ENCODE results near the gene OR14J1.
"Not testable (repeated sequence)": the region's sequence is repeated elsewhere in the genome, so short reads cannot be mapped to it uniquely, and the experiment has no call there.

OR14J1 gene, protein sequence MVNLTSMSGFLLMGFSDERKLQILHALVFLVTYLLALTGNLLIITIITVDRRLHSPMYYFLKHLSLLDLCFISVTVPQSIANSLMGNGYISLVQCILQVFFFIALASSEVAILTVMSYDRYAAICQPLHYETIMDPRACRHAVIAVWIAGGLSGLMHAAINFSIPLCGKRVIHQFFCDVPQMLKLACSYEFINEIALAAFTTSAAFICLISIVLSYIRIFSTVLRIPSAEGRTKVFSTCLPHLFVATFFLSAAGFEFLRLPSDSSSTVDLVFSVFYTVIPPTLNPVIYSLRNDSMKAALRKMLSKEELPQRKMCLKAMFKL

DNA sequence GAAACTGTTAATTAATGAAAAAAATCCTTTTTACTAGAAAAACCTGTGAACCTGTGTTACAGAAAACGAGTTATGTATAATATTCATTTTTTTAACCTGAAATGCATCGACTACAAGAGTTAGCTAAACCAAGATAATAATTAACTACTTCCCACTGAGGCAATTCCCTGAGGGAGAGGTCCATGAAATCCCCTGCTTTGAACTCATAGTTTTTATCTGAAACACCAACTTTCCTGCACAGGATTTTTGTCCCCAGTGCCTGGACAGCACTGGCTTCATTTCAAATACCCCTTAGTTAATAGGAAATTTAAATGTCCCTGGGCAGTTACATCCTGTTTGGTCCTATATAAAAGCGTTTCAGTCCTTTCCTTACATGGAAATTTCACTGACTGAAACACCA lies at the start of gene OR14J1:
OR14J1 (plus strand) TSS at position 386 of the 400 bp plus-strand sequence. CDS start 4,989 bp downstream, outside the sequence.
- DNase-seq, result no peak

DNA sequence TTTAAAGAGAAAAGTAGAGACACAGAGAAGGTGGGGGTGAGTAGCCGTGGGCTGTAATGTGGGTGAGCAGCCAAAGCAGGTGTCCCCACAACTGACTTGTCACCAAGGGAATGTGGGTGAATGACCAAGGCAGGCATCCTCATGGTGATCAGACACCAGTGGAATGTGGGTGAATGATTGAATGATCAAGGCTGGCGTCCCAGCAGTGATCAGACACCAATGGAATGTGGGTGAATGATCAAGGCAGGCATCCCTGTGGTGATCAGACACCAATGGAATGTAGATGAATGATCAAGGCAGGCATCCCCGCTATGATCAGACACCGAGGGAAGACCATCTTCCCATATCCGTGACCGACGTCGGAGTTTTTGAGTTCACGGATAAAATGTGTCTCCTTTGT lies 49.8 kb upstream of the OR14J1 start:
- DNase-seq, result no peak

DNA sequence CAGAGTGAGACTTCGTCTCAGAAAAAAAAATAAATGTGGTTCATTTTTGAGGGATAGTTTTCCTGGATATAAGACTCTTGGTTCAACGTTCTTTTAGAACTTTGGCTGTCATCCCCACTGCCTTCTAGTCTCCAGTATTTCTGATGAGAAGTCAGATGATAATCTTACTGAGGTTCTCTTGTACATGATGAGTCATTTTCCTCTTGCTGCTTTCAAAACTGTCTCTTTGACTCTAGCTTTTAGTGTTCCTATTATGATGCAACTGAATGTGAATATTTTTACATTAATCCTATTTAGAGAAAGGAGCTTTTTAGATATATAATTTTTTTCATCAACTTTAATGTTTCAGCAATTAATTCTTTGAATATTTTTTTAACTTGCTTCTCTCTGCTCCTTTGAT lies 46.0 kb upstream of the OR14J1 start:
- DNase-seq, result no peak

DNA sequence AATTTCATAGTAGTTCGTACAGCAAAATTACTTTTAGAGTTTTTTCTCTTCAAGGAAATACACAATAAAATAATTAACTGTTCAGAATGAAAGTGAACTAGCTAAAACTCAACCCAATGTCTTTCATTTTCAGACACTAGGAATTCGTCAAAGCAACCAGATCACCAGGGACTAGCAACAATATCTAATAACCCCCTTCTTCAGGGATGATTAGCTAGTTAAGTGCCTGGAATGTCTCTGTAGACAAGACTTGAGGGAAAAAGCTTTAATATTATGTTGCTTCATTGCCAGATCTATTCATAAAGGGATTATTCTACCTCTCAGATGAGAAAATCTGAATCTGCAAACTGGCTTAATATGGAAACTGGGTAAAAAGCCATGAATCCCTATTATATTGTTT lies 41.8 kb upstream of the OR14J1 start:
- no peak for DNase-seq

DNA sequence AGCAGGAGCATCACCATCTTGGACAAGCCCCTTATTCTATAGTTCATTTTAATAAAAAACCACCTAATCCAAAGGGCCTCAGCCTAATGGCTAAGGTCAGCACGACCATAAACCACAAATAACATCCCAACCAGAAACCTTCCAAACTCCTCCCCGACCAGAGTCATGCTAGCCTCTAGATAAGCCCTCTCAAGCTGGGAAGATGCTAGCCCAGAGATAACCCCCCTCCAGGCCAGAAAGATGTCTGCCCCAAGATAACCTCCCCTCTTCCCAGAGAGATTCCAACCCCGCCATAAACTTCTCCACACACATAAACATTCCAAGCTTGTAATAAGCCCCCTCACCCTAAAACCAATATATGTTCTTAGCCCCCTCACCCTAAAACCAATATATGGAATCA lies 38.5 kb upstream of the OR14J1 start:
- DNase-seq, result no peak

DNA sequence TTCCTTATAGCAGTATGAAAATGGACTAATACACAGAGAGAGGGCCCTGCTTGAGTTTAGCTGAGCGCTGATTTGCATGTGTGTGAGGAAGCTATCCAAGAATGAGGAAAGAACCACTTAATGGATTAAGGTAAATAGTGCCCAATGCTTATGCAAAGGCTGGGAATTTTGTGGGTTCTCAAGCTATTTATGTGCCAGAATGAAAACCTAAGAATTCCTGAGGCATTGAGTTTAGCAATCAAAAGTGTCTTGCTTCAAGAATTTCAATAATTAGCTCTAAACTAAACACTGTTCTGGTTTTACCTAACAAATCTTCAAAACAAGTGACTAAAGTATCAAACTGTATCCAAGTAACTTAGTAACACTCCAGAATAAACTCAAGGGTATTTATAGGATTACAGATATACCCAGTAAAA lies 7.0 kb upstream of the OR14J1 start:
- DNase-seq, result no peak

DNA sequence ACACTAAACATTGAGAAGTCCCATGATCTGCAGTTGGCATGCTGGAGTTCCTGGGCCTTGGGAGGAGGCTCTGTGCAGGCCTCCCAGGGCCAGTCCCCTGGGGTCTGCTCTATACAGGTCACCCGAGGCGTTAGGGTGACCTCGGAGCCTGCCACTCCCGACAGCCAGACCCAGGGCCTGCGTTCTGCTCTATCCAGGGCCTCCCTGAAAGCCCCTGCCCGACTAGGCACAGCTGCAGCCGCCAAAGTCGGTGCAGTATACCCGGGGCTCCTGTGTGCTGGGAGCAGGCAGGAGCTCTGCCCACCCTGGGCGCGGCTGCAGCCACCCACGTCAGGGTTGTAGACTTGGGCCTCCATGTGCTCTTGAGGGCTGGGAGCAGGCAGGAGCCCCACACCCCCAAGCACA lies 6.3 kb upstream of the OR14J1 start:
- DNase-seq, result no peak

DNA sequence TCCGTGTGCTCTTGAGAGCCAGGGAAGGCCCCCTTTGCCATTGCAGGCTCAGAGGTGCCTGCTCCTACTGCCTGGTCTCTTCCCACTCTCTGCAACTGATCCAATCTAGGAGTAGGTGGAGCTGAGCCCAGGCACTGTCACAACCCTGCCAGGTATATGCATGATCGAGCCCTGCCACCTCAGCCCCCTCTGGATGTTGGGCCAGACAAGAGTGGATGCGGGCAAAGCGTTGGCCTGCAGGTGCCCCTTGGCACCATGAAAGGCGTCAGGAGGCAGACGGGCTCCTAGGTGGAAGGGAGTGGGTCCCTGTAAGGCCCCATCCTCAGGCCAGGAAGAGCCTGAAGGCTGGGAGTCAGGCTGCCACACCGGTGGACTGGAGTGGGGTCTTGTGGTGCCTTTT lies 5.9 kb upstream of the OR14J1 start:
- DNase-seq, result no peak

DNA sequence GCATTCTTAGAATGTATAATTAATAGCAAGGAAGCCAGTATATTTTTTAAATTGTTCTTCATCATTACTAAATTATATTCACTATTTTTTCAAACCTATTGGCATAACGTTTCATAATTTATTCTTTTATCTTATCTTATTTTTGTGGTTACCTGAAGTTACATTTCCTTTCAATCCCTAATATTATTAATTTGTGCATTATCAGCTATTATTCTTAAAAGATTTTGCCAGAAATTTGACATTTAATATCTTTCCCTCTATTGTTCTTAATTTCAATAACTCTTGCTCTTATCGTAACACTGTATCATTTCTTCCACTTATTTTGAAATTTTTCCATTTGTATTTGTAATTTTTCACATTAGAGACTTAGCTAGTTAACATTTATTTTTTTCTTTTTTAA lies 18.4 kb downstream of the OR14J1 start:
- no peak for DNase-seq

DNA sequence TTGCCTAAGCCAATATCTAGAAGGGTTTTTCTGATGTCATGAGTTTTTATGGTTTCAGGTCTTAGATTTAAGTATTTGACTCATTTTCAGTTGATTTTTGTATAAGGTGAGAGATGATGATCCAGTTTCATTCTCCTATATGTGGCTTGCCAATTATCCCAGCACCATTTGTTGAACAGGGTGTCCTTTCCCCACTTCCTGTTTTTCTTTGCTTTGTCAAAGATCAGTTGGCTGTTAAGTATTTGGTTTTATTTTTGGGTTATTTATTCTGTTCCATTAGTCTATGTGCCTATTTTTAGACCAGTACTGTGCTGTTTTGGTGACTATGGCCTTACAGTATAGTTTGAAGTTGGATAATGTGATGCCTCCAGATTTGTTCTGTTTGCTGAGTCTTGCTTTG lies 21.8 kb downstream of the OR14J1 start:
- not testable (repeated sequence) for DNase-seq

DNA sequence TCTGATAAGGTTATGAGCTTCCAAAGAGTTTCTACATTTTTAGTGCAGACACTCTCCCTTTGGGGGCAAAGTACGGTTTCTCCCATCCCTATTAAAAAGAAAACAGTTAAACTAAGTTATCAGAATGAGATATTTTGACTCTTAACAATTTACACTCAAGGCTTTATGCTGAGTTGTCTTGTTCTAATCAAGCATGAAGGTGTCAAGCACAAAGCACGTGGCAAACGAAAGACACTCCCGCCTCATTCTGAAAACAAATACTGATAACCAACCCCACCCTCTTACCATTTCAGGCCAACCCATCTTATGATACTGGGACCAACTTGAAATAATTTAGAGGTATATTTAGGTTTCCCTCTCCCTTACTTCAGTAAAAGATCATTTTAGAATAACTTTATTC lies 24.3 kb downstream of the OR14J1 start:
- no peak for DNase-seq

DNA sequence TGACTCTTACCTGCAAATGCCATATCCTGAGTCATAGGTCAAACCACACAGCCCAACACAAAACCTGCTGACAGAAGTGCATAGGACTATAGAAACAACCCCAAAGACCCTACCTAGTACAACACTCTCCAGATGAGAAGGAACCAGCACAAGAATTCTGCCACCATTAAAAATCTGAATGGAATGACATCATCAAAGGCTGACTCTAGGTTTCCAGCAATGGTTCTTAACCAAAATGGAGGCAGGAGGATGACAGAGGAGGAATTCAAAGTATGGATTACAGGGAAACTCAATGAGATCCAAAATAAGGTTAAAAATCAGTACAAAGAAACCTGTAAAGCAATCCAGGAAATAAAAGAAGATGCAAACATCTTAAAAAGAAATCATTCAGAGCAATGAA lies 31.2 kb downstream of the OR14J1 start:
- no peak for DNase-seq

DNA sequence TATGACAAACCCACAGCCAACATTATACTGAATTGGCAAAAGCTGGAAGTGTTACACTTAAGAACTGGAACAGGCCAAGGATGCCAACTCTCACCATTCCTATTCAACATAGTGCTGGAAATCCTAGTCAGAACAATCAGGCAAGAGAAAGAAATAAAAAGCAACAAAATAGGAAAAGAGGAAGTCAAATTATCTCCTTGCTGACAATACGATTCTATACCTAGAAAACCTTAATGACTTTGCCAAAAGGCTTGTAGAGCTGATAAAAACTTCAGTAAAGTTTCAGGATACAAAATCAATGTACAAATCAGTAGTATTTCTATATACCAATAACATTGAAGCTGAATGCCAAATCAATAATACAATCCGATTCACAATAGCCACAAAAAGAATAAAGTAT lies 34.8 kb downstream of the OR14J1 start:
- DNase-seq, result no peak

DNA sequence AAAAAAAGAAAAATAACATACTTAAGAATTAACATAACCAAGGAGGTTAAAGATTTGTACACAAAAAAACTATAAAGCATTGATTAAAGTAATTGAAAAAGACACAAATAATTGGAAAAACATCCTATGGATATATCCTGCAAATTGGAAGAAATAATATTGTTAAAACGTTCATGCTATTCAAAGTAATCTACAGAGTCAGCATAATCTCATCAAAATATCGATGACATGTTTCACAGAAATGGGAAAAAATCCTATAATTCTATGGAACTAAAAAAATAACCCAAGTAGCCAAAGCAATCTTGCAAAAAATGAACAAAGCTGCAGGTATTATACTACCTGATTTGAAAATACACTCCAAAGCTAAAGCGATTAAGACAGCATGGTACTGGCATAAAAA lies 43.9 kb downstream of the OR14J1 start:
- DNase-seq, result no peak

DNA sequence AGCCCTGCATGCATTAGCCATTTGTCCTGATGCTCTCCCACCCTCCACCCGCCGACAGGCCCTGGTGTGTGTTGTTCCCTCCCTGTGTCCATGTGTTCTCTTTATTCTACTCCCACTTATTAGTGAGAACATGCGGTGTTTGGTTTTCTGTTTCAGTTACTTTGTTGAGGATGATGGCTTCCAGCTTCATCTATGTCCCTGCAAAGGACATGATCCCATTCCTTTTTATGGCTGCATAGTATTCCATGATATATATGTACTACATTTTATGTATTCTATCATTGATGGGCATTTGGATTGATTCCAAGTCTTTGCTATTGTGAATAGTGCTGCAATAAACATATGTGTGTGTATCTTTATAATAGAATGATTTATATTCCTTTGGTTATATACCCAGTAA lies 47.8 kb downstream of the OR14J1 start:
- not testable (repeated sequence) for DNase-seq

DNA sequence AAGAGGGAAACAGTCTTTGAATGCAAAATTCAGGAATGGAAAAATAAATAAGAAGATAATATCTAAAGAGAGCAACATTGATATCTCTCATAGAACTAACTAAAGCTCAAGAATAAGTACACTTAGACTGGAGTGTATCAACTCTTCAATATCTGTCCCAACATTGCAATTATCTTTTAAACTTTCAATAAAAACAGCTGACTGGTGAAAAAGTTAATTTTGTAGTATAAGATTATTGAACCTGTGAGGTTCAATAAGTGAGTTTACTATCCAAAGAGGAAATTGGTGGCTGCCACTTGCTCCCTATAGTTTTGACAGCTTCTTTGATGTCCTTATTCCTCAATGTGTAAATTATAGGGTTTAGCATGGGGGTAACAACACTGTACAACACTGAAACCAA lies 53.5 kb downstream of the OR14J1 start:
- DNase-seq, result no peak

DNA sequence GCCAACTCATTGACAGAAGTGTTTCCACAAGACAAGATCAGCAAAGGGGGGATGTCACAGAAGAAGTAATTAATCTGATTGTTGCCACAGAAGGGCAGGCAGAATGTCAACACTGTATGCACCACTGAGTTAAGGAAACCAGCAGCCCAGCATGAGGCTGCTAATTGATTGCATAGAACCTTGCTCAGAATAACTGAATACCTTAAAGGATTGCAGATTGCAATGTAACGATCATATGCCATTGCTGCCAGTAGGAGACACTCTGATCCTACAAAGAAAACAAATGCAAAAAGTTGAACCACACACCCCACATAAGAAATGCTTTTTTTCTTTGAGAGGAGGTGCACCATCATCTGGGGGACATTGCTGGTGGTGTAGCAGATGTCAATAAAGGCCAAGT lies 54.1 kb downstream of the OR14J1 start:
- no peak for DNase-seq
